OCI-LY3 (cell line): ENCODE results near the gene LMTK2.

Experiments used
- EZH2phosphoT487 ChIP-seq: fragments of 200-600 bp; shearing (Covaris generic); IDR thresholded peaks from 2 replicates; pipeline ENCODE4 v1.6.1; 2018; ENCODE audit warnings: antibody characterized with exemption, mixed run types, low read depth
- TF ChIP-seq, protein P1 (sequence below): fragments of 200-600, 300-600 bp; sonication (generic); IDR thresholded peaks from 2 replicates; pipeline ENCODE4 v1.5.1; 2014; ENCODE audit warnings: antibody characterized with exemption, low read length, low read depth

DNA sequence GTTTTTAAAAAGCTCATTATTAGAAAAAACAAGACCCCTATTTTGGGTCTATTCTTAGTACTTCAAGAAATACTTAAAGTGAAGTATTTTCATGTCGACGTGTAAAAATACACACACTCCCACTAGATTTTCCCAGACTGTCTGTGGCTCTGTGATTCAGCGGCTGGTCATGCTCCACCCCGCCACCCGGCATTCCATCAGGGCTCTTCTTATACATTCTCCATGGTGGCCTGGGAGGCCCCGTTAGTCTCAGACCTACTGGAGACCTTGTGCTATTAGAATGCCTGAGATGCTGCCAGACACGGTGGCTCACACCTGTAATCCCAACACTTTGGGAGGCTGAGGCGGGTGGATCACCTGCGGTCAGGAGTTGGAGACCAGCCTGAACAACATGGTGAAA lies 132.3 kb downstream of the LMTK2 start:
- TF ChIP-seq, protein P1, sequence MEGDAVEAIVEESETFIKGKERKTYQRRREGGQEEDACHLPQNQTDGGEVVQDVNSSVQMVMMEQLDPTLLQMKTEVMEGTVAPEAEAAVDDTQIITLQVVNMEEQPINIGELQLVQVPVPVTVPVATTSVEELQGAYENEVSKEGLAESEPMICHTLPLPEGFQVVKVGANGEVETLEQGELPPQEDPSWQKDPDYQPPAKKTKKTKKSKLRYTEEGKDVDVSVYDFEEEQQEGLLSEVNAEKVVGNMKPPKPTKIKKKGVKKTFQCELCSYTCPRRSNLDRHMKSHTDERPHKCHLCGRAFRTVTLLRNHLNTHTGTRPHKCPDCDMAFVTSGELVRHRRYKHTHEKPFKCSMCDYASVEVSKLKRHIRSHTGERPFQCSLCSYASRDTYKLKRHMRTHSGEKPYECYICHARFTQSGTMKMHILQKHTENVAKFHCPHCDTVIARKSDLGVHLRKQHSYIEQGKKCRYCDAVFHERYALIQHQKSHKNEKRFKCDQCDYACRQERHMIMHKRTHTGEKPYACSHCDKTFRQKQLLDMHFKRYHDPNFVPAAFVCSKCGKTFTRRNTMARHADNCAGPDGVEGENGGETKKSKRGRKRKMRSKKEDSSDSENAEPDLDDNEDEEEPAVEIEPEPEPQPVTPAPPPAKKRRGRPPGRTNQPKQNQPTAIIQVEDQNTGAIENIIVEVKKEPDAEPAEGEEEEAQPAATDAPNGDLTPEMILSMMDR, result no peak
- no peak for TF ChIP-seq EZH2phosphoT487
